ENCODE data around the gene RC3H1.

GRCh38 chr1:173887627-173888026 lies 134.5 kb downstream of the RC3H1 start:
- TF ChIP-seq CTCF (conservative IDR thresholded peaks at IDR 0.05 in 1 of 2, IDR thresholded peaks at IDR 0.05 in 1 of 2; ENCODE audit: extremely low read depth in 1 of 2, insufficient read depth in 1 of 2, low read depth in 1 of 2, low read length in 2 of 2) (no peak), EZH2 (IDR thresholded peaks at IDR 0.05; ENCODE audit: borderline replicate concordance, low read length) (no peak)

Measured in mammary epithelial cell (primary cell).